DMS 273 (cell line): ENCODE data around the gene GNMT.

Experiments
- DNase-seq: peaks from one replicate; lab custom pipeline; 2025; ENCODE audit not compliant: unreplicated experiment; lab: John Stamatoyannopoulos, UW

GNMT gene

DNA sequence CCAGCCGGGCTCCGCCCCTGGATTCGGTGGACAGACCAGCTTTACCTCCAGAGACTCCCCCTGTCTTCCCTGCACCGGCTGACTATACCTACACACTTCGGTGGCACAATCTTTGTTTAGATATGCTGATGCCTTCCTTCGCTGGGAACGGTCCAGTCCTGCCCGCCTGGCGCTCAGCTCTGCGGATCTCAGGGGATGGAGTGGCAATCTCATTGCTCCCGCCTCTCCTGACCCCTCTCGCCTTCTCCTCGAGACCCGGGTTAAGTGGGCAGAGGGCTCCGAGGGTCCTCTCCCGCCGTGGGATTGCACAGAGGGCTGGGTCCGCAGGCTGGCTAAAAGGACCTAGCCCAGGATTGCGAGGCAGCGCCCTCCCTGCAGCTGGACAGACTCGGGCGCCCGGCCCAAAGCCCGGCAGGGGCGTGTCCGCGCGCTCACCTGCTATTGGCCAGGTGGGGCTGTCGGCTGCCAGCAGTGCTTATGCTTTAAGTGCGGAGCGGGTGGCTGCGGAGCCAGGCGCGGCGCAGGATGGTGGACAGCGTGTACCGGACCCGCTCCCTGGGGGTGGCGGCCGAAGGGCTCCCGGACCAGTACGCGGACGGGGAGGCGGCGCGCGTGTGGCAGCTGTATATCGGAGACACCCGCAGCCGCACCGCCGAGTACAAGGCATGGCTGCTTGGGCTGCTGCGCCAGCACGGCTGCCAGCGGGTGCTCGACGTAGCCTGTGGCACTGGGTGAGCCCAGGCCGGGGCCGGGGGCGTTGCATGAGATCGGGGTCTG lies at the start of gene GNMT:
Gene GNMT (plus strand): TSS at position 512 of the 777 bp plus-strand sequence. CDS start 14 bp downstream, at position 526.
- peak; percentile 83 for DNase-seq

DNA sequence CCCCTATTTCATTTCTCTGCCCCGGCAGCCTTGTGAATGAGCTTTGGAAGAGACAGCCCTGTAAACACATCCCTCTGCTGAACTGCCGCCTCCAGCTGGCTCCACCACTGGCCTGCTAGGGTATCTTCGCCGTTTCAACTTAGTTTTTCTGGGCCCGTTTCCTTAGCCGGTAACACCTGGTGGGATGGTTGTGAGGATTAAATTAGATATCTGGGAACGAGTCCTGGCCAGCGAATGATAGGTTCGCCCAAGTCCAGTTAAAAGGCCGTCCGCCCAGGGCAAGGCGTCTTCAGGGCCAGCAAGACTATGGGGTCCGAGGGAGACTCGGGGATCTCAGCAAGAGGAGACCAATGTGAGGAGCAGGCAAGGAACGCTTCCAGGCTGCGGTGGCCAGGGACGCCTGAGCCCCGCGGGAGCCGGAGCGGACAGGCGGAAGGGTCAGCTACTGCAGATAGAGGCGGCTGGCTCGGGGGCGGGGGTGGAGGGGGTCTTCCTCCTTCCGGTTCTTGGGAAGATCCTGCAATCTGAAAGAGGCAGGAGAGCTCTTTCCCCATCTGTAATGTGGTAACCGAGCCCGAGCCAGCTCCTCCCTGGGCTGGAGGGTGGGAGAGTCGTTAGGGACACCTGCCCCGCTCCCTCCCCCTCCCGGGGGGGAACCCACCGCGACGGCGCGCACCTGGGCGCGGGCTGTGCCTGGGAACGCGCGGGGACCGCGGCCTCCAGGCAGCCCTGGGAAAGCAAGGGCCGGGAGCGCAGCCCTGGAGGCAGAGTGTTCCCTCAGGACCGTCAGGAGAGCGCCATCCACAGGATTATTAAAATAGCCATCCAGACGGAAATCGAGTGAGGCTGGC lies 49.2 kb upstream of the GNMT start:
- no peak for DNase-seq

DNA sequence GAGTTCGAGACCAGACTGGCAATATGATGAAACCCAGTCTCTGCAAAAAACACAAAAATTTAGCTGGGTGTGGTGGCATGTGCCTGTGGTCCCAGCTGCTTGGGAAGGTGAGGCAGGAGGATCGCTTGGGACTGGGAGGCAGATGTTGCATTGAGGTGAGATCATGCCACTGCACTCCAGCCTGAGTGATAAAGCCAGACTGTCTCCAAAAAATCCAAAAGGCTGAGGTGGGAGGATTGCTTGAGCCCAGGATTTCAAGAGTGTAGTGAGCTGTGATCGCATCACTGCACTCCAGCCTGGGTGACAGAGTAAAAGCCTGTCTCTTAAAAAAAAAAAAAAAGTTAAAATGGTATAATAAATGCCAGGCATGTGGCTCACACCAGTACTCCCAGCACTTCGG lies 46.0 kb upstream of the GNMT start:
- DNase-seq, result peak; percentile 30

DNA sequence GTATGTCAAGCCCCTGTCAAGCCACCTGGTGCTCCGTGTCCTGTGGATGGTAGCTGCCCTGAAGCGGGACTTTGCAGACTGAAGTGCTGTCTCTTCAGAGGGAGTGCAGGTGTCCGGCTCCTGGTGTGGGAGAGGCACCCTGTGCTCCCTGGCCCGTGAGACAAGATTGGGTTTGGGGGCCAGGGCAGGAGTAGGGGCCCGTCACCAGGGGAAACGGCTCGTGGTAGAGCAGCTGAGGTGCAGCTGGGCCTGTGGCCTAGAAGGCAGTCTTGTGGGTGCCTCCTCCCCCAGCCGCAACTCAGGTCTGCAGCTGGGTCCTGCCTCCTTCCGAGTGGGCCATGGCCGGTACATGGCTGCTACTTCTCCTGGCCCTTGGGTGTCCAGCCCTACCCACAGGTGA lies 44.8 kb upstream of the GNMT start, which contains the start of gene PTCRA:
Gene PTCRA (plus strand): TSS at position 322 of the 400 bp plus-strand sequence. CDS start 17 bp downstream, at position 339.
- no peak for DNase-seq

DNA sequence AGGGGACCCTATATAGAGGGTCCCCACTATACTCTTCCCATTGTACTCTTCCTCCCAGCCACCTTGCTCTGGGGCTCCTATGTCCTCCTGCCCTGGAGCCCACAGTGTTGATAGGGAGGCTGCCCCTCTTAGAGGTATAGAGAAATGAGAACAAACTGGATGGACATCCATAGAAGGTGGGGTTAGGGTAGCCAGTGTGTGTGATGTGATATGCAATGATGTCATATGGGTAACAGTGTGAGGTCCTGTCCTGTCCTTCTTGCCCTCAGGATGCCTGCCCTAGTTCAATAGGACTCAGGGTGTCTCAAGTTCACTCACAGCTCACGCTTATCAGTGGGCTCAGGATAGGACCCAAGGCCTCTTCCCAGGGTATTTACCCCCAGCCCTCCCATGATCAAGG lies 44.3 kb upstream of the GNMT start:
- no peak for DNase-seq

DNA sequence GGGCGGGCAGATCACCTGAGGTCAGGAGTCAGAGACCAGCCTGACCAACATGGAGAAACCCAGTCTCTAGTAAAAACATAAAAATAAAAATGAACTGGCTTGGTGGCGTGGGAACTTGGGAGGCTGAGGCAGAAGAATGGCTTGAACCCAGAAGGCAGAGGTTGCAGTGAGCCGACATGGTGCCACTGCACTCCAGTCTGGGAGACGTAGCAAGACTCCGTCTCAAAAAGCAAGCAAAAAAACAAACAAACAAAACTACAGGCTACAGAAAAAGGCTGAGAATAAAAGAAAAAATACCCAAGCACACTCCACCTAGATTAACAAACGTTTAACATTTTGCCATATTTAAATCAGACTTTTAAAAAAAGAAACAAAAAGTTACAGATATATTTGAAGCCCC lies 38.8 kb upstream of the GNMT start:
- no peak for DNase-seq

DNA sequence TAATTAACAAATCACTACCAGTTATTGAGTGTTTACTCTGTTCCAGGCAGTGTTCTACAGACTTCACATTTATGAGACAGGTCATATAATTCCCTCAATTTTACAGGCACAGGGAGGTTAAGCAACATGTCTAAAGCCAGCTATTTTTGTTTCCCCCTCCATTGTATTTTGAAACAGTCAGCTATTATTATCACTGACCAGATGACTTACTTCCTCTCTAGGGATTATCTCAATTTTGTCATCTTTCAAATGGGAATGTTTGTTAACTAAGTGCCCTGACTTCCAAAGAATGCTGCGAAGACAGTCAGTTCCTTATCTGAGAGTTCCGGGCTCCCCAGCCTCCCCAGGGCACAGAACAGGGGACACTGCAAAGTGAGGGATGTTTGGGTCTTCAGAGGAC lies 36.9 kb upstream of the GNMT start:
- no peak for DNase-seq

DNA sequence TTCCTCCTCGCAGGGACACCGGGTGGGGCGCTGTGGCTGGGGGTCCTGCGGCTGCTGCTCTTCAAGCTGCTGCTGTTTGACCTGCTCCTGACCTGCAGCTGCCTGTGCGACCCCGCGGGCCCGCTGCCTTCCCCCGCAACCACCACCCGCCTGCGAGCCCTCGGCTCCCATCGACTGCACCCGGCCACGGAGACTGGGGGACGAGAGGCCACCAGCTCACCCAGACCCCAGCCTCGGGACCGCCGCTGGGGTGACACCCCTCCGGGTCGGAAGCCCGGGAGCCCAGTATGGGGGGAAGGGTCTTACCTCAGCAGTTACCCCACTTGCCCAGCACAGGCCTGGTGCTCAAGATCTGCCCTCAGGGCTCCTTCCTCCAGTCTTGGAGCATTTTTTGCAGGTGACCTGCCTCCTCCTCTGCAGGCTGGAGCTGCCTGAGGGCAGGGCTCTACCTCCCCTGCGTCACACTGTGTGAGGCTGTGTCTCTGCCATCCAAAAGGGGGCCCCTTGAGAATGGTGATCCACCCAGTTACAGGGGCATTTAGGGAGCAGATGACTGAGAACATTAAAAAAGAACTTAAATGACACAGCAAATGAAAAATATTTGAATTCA lies 35.2 kb upstream of the GNMT start:
- DNase-seq, result no peak

DNA sequence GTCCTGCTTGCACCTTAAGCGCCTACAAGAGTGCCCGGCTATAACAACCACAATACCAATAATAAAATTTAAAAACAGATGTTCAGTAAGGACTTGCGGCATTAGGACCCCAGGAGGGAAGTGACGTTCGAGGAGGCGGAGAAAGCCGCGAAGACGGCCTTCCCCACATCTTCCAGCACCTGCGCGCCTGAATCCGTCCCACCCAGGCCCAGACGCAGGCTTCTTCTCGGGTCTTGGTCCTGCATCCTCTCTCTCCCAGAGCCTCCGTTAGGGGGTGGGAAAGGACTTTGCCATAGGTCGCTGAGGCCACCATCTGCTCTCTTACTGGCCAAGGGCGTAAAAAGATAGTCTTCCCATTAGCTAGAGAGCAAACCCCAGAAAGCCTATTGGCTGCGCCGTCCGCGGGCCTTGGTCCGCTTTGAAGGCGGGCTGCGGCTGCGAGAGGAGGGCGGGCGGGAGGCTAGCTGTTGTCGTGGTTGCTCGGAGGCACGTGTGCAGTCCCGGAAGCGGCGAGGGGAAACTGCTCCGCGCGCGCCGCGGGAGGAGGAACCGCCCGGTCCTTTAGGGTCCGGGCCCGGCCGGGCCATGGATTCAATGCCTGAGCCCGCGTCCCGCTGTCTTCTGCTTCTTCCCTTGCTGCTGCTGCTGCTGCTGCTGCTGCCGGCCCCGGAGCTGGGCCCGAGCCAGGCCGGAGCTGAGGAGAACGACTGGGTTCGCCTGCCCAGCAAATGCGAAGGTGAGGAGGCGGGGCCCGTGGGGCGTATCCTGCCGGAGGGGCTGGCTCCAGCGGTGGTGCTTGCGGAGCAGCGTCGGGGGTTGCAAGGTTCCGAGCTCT lies 31.4 kb upstream of the GNMT start, which contains the start of gene CNPY3:
Gene CNPY3 (plus strand): TSS at position 495 of the 835 bp plus-strand sequence. CDS start 91 bp downstream, at position 586.
- DNase-seq, result peak; percentile 99

DNA sequence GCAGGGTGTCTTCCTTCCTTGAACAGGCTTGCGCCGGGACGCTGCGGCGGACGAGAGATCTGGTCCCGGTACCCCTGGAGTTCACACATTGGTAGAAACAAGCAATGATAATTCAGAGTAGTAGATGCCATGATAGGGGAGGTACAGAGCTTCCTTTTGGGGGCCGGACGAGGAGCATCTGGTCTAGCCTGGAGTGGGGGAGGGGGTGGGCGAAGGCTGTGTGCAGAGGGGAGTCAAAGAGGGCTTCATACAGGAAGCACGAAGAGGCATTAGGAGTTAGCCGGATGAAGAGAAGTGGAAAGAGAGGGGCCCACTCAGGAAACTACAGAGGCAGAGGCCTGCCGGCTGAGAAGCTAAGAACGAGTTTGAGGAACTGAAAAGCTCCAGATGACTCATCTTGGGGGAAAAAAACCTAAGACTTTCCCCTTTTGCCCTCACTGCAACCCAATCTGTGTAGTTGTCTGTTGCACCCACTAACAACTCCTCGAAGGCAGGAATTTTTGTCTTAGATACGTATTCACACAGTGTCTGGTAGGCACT lies 30.7 kb upstream of the GNMT start:
- DNase-seq, result peak; percentile 86

DNA sequence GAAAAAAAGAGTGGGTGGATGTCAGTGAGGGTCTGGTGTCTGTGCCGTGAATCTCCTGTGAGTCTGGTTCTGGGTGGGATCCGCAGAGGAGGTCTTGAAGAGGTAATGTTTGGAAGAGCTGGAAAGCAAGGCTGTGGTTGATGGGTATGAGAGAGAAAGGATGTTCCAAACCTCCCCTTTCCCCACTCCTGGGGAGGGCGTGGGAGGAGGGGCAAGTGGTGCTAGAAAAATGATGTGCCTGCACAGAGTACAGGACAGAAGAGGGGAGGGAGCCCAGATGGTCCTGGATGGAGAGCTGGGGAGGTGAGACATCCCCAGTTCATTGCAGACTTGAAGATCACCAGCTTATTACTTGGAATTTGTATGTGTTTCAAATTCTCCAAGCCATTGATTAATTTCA lies 28.1 kb upstream of the GNMT start:
- no peak for DNase-seq

DNA sequence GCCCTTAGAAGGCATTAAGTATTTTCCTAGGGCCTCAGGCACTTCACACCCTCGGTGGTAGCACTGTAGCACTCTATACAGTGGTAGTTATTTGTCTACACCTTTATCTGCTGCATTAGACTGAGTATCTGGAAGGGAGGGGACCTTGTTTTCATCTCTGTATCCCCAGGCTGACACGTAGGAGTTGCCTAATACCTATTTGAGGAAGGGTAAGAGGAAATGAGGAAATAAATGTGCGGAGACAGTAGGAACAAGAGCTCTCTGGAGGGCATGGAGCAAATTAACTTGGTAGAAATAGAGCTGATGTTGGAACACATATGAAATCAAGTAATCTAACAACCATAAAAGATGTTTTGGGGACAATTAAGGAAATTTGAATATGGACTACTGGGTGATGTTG lies 27.3 kb upstream of the GNMT start:
- DNase-seq, result no peak

DNA sequence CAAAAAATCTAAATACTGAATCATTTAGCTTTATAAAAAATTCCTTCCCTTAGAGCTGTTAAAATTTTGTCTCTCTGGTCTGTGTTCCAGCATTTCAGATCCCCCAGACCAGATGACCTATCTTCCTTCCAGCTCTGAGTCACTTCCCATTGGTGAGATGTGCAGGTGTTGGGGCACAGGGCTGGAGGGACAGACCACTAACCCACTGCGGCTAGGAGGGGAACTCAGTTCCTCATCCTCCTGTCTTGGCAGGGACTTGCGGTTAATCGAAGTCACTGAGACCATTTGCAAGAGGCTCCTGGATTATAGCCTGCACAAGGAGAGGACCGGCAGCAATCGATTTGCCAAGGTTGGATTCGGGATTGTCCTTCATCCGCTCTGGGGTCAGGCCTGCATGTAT lies 25.2 kb upstream of the GNMT start:
- no peak for DNase-seq

DNA sequence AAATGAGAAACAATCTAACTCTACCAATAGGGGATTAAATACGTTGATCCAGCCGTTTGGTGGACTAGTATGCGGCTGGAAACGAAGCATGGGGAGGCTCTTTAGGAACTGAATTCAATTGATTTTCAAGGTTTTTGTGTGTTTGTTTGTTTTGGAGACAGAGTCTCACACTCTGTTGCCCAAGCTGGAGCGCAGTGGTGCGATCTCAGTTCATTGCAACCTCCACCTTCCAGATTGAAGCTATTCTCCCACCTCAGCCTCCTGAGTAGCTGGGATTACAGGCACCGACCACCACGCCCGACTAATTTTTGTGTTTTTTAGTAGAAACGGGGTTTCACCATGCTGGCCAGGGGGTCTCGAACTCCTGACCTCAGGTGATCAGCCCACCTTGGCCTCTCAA lies 24.2 kb upstream of the GNMT start:
- DNase-seq, result no peak

DNA sequence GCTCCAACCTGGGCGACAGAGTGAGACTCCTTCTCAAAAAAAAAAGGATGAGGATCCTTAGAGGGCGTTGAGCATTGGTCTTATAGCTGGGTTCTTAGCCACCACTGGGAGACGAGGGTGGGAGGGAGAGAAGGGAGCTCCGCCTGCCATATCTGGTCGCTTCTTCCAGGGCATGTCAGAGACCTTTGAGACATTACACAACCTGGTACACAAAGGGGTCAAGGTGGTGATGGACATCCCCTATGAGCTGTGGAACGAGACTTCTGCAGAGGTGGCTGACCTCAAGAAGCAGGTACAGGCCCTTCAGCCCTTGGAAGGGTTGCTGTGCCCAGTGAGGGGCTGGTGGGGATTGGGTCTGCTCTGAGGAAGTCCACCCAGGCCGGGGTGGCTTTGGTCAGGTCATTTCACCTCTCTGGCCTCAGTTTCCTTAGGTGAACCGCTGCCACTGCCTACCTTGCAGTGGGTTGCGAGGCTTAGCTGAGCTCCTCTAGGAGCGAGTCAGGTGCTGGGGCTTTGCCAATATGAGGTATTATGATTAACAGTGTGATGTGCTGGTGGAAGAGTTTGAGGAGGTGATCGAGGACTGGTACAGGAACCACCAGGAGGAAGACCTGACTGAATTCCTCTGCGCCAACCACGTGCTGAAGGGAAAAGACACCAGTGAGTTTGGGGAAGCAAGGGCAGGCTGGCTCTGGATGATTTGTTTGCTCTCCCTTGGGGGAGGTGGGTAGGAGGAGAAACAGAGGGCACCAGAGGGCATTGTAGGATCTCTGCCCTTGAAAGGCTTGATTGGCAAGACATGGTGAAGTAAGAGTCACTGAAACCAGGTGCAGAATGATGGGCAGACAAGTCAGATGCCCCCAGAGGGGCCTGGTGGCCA lies 22.8 kb upstream of the GNMT start:
- no peak for DNase-seq

DNA sequence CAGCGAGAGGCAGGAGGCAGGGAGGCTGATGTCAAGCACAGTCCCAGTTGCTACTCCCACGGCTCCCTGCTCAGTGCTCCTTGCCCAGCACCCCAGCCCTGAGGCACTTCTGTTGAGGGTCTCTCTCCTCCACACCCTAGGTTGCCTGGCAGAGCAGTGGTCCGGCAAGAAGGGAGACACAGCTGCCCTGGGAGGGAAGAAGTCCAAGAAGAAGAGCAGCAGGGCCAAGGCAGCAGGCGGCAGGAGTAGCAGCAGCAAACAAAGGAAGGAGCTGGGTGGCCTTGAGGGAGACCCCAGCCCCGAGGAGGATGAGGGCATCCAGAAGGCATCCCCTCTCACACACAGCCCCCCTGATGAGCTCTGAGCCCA lies 22.1 kb upstream of the GNMT start:
- no peak for DNase-seq

DNA sequence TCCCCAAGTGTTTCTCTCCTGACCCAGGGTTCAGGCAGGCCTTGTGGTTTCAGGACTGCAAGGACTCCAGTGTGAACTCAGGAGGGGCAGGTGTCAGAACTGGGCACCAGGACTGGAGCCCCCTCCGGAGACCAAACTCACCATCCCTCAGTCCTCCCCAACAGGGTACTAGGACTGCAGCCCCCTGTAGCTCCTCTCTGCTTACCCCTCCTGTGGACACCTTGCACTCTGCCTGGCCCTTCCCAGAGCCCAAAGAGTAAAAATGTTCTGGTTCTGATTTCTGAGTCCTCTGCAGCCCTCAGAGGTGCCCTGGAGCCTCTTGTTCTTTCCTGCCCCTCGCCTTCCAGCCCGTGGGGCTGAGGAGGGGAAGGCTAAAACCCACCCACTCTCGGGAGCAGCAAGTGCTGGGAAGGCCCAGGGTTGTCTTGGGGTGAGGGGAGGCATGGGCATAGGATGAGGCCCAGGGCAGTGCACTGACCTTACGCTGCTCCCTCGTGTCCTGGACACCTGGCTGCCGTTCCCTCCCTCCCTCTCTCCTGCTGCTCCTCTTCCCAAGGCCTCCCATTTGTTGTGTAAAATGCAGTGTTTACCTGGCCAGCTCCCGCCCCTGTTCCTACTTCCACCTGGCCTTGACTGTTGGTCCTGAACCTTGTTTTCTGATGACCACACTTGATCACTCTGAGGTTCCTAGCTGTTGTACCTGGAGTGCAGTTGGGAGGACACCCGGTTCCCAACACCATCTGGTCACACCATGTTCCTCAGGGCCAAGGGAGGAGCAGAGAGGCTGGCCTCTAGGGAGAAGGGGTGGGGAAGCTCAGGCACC lies 21.4 kb upstream of the GNMT start:
- DNase-seq, result peak; percentile 31

DNA sequence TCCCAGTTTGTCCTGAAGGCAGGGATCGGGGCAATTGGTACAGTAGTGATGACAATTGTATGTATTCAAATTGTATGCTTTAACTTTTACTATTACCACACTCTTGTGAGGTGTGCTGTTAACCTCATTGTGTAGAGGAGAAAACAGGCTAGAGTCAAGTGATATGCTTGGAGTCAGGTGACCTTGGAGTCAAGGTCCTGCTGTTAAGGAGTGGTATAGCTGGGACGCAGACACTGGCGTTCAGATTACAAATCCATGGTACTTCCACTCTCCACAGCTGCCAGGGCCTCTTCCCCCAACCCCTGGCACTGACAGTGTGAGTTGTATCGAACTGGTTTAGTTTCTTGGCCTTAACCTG lies 20.8 kb upstream of the GNMT start:
- DNase-seq, result no peak
